ENCODE results near the gene USP4. TPM values are rescaled to one million over a fixed set of nuclear protein-coding genes. Genes with fewer than 3 reads are reported as not detected.

USP4 gene
- total and polyA plus RNA-seq, 2 of the 8 experiments (the other 6 are each of a cell fraction or from before 2014, with no cell fraction given): 16.0 to 27.8 TPM

DNA sequence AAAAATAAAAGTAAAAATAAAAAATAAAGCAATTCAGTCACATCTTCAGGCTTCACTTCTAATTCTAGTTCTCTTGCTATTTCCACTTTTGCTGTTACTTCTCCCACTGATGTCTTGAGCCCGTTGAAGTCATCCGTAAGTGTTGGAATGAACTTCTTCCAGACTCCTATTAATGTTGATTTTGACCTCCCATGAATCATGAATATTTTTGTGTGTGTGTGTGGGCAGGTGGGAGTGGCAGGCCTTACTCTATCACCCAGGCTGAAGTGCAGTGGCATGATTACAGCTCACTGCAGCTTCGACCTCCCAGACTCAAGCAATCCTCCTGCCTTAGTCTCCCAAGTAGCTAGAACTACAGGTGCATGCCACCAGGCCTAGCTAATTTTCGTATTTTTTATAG, 10.7 kb downstream of the USP4 start:
- Histone ChIP-seq H4K20me1 (replicated peaks in 1 of 2; ENCODE audit: control insufficient read depth in 1 of 2, insufficient read depth in 2 of 2, low read length in 2 of 2) (no peaks in the 10 kb centered on the region), H2BK15ac (ENCODE audit: low read length) (no peak overlapping the region), H3K36me3 (ENCODE audit: control insufficient read depth in 2 of 4, insufficient read depth in 4 of 4, low read length in 3 of 4) (peaks cover 0 to 35% (median 16%) of the 10 kb centered on the region in 4 experiments; a peak in 6 of 8 replicates), H3K27me3 (replicated peaks in 1 of 4; ENCODE audit: control insufficient read depth in 3 of 4, extremely low read depth in 1 of 4, insufficient read depth in 3 of 4, low read length in 3 of 4) (no peaks in the 10 kb centered on the region), H4K5ac (ENCODE audit: insufficient read length, low read depth, low read length) (no peak overlapping the region), H3K27ac (ENCODE audit: low read depth, low read length) (no peak overlapping the region), H3K4me1 (replicated peaks in 1 of 4; ENCODE audit: control insufficient read depth in 3 of 4, insufficient read depth in 4 of 4, low read length in 3 of 4) (no peaks in the 10 kb centered on the region), H3K9me3 (ENCODE audit: insufficient read depth in 2 of 2, low read depth in 1 of 2, low read length in 1 of 2) (no peaks in the 10 kb centered on the region), H4K91ac (replicated peaks; ENCODE audit: insufficient read length, low read length) (no peak overlapping the region), H2AK5ac (ENCODE audit: low read depth, low read length) (no peak overlapping the region), H3K4me2 (ENCODE audit: insufficient read depth in 1 of 2, low read depth in 2 of 2, low read length in 2 of 2) (no peak overlapping the region), H2AFZ (ENCODE audit: low read length) (no peak overlapping the region), H3K56ac (replicated peaks; ENCODE audit: insufficient read length, low read depth, low read length) (no peak overlapping the region), H3K79me1 (ENCODE audit: low read depth, low read length) (no peaks in the 10 kb centered on the region), H3K9ac (replicated peaks in 1 of 4; ENCODE audit: extremely low read depth in 1 of 4, low read depth in 3 of 4, low read length in 3 of 4) (no peak overlapping the region), H4K8ac (ENCODE audit: extremely low read depth, insufficient read depth, low read length) (no peak overlapping the region), H3K18ac (ENCODE audit: extremely low read depth, low read length) (no peak overlapping the region), H3K14ac (ENCODE audit: insufficient read length) (no peak overlapping the region), H2BK5ac (ENCODE audit: low read depth, low read length) (no peak overlapping the region), H3K4ac (replicated peaks; ENCODE audit: insufficient read length, low read depth, low read length) (no peak overlapping the region), H3K23ac (ENCODE audit: insufficient read length) (no peak overlapping the region), H2BK20ac (ENCODE audit: low read length) (no peak overlapping the region), H3K23me2 (ENCODE audit: low read depth, low read length) (no peaks in the 10 kb centered on the region), H2BK120ac (replicated peaks; ENCODE audit: low read depth, low read length) (no peak overlapping the region), H3K4me3 (ENCODE audit: extremely low read depth in 1 of 4, insufficient read depth in 2 of 4, low read depth in 3 of 4, low read length in 4 of 4) (no peak overlapping the region), H2BK12ac (ENCODE audit: low read depth, low read length) (no peak overlapping the region), H3K79me2 (ENCODE audit: control insufficient read depth in 1 of 2, insufficient read depth in 2 of 2, low read length in 2 of 2) (no peaks in the 10 kb centered on the region)
- DNase-seq (ENCODE audit: low read depth in 1 of 2, low spot score in 2 of 2) (no peak), FAIRE-seq (no peak)
- POLR2A ChIA-PET (ENCODE audit: partially characterized antibody): interaction anchor here (1.2 kb wide), 1 partner anchor 9 kb away, joined by 4 read pairs; no protein-coding TSS in a partner anchor
- CTCF ChIA-PET (ENCODE audit: partially characterized antibody): no interaction called here
- WGBS, 2 experiments (ENCODE audit: extremely low coverage in 1 of 2, insufficient coverage in 1 of 2, insufficient read length in 1 of 2, insufficient replicate concordance in 2 of 2, low coverage in 1 of 2, low lambda C conversion rate in 2 of 2, missing lambda C conversion rate in 1 of 2): 93% methylated on average over 4 of the region's 4 CpGs; no CpG with 5 or more reads in 1 of the 2 experiments
- TF ChIP-seq E2F6 (IDR thresholded peaks at IDR 0.05): no peak
- TF ChIP-seq USF2 (IDR thresholded peaks at IDR 0.05; ENCODE audit: low read length): no peak
- TF ChIP-seq, protein P1, sequence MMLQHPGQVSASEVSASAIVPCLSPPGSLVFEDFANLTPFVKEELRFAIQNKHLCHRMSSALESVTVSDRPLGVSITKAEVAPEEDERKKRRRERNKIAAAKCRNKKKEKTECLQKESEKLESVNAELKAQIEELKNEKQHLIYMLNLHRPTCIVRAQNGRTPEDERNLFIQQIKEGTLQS (IDR thresholded peaks at IDR 0.05; ENCODE audit: insufficient read depth, low read depth, low read length): no peak
- TF ChIP-seq ZNF274 (IDR thresholded peaks at IDR 0.05; ENCODE audit: borderline replicate concordance, extremely low read depth, low read length): no peak
- TF ChIP-seq TCF12 (IDR thresholded peaks at IDR 0.05; ENCODE audit: low read depth, low read length): no peak
- no peak for TF ChIP-seq POLR2A (IDR thresholded peaks at IDR 0.05; ENCODE audit: control extremely low read depth in 1 of 2, low read depth in 2 of 2, low read length in 2 of 2)
- TF ChIP-seq CHD2 (IDR thresholded peaks at IDR 0.05; ENCODE audit: low read length): no peak
- no peak for TF ChIP-seq GABPA (IDR thresholded peaks at IDR 0.05; ENCODE audit: borderline replicate concordance, insufficient read depth, low read length)
- TF ChIP-seq MAFK (IDR thresholded peaks at IDR 0.05; ENCODE audit: low read depth, low read length): no peak
- no peak for TF ChIP-seq PHF8 (conservative IDR thresholded peaks at IDR 0.05; ENCODE audit: low read depth, low read length)
